Stimulated activated CD8-positive, alpha-beta memory T cell treated with anti-CD3 and anti-CD28 coated beads, Interleukin-4, amount 100 ng/mL, for 1 hour (primary cell): ENCODE data around the gene SREK1IP1.
"Not testable (repeated sequence)": the region's sequence is repeated elsewhere in the genome, so short reads cannot be mapped to it uniquely, and the experiment has no call there.

Source experiments
- DNase-seq, 2 donors: peaks; one replicate each; pipeline ENCODE4 v3.0.0-alpha.2; 2020; ENCODE audit warnings: low read depth in 2 of 2, low spot score in 1 of 2

Gene SREK1IP1

DNA sequence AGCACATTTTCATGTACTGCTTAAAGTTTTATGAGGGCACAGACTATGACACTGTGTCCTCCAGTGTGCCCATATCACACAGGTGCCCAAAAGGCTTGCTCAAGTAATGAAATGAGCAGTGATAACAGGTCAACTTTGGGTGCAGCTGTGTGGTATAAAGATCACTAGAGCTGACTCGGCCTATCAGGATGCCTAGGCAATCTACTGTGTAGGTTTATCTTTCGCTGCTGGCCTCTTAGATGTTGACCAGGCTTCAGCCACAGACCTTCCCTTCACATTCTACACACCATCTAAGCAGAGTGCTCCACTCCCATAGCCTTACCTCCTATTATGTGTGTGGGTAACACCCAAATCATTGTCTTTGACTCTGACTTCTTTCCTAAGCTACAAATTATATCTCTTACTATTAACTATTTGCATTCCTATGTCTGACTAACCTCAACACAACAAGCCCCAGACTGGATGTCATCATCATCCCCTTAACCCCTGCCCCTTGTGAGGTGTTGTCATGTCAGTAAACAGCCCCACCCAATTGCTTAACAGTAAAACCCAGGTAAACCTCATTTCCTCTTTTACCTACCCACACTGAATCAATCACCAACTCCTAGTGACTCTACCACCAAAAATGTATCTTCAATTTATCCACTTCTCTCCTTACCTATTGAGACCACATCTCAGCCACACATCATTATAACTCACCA, 2.5 kb downstream of the SREK1IP1 start:
- DNase-seq = no peak

DNA sequence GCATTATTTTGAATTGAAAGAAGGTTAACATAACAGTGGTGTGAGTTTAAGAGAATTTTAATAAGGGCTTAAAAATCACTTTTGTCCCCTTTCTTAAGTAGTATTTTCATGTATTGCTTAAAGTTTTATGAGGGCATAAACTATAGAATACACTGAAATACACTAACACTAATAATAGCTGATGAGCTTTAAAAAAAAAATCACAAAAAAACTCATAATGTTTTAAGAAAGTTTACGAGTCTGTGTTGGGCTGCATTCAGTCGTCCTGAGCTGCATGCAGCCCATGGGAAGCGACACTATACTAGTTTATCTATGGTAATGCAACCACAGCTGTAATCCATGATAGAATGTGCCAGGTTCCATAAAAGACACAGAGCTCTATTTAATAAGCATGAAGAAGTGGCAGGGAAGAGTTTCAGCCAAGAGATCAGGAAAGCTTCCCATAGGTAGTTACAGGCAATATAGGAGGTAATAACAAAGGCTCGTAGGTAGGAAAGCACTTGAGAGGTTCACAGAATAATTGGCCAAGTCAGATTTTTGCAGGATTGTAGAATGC, 4.5 kb downstream of the SREK1IP1 start:
- no peak for DNase-seq

DNA sequence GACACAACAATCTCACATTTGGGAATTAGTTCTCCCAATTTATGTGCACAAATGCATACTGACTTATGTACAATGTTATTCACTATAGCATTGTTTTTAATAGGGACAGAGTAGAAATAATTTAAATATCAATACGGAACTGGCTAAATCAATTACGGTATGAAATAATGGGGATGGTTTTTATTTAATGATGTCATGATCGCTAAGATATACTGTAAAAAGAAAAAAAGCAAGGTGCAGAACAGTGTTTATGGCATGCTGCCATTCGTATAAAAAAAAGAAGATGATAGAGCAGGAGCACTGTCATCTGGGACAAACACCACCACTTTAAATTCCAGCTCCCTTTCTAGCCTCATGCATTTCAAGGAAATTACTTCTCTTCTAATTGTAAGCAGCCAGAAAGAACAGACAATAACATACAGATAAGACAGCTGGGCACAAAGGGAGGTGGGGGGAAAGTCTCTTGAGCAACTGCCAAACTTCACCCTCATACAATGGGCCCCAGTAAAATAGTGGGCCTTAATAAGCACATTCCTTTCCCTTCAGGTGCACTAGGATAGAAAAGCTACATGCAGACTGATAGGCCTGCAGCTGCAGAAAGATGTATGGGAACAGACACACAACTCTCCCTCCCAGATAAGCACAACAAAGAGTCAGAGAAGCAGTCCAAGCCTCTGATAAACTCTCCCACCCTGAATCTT, 8.4 kb downstream of the SREK1IP1 start:
- no peak for DNase-seq

DNA sequence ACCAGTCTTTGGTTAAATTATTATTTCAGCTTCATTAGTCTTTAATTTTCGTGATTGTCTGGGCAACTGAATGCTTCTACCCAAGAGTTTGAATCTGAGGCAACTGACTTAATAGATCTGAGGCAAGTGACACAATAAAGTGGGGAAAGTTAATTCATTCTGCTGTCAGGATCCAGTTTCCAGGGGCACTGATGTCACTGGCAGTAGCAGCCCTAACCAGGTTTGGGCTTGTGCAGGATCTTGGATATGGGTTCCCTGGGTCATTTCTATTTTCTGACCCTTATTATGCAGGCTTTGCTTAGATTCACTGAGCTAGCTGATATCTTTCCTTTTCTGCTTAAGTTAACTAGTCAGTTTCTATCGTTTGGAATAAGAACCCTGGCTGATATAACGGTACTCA, 9.6 kb downstream of the SREK1IP1 start:
- DNase-seq = no peak

DNA sequence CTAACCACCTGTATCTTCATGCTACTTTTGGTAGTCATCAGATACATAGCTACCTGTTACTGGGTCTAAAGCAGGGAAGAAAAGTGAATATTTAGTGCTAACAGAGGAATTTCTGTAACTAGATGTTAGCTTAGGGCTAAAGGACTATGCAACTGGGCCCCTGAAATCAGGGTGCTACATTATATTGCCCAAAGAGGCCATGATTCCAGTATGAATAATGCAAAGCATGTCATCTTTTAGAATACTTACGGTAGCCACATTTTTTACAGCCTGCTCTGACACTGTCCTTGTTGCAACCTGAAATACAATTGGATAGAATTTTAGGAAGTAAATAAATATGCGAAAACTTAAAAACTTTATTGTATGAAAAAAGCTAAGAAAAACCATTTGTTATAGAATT, 14.4 kb downstream of the SREK1IP1 start:
- DNase-seq = no peak

DNA sequence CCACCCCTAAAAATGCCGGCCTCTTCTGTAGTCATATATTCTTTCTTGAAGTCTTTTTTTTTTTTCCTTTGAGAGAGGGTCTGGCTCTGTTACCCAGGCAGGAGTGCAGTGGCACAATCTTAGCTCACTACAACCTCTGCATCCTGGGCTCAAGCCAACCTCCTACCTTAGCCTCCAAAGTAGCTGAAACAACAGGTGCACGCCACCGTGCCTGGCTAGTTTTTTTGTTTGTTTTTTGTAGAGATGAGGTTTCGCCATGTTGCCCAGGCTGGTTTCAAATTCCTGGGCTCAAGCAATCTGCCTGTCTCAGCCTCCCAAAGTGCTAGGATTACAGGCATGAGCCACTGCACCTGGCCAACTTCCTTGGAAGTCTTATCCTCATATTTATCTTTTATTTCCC, 19.1 kb downstream of the SREK1IP1 start:
- DNase-seq = no peak

DNA sequence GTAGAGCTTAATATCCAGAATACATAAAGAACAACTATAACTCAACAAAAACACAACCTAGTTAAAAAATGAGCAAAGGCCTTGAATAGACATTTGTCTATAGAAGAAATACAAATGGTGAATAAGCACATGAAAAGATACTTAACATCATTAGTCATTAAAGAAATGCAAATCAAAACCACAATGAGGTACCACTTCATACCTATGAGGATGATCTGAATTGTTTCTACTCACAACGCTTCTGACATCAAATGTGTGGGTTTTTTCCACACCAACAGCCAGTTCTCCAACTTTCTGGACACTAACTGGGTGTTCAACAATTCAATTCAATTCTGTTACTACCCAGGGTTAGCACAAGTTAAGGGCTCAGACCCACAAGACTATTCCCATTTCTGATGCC, 22.0 kb downstream of the SREK1IP1 start:
- no peak for DNase-seq

DNA sequence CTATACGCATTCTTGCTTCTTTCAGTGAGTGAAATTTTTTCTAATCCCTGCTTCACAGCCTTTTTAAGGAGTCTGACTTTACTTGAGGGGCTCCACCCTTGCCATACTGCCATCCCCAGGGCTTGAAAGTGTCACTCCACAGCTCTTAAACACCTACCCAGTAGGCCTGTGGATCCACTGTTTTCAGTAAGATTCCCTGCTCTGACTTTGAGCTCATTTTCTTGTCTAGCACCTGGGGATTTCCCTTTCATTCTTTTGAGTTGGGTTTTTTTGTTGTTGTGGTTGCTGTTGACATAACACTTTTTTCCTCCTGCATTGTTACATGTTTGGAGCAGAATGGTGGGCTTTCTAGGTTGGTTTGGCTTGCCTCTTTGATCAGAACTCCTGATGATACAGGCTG, 23.6 kb downstream of the SREK1IP1 start:
- DNase-seq = no peak

DNA sequence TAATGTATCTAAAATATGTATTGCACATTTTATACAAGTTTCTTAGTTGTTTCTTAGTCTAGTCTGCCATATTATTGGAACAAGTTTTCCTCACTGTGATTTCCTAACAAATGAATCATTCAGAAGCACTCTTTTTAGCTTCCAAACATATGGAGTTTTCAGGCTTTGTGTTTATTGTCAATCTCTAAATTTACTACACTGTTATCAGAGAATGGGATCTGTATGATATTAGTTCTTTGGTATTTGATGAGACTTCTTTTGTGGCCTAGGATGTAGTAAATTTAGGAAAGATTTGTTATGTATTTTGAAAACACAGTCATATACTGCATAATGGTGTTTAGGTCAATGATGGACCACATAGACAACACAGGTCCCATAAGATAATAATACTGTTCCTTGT, 25.7 kb downstream of the SREK1IP1 start:
- DNase-seq = no peak

DNA sequence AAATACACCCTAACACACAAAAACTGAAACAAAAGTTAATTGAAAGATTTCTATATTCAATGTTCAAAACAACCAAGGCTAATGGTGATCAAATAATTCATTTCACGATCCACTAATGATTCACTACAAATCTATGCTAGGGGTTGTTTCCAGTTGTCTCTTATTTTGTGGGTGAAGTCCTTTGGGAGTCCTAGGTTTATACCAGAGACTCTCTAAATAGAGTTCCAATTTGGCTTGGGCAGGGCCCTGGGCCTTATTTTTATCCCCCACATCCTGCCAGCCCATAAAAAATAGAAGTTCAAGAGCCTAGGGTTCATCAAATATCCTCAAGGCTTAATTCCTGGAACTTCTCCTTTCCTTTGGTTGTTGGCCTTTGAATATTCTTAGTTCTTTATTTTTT, 26.1 kb downstream of the SREK1IP1 start:
- no peak for DNase-seq

DNA sequence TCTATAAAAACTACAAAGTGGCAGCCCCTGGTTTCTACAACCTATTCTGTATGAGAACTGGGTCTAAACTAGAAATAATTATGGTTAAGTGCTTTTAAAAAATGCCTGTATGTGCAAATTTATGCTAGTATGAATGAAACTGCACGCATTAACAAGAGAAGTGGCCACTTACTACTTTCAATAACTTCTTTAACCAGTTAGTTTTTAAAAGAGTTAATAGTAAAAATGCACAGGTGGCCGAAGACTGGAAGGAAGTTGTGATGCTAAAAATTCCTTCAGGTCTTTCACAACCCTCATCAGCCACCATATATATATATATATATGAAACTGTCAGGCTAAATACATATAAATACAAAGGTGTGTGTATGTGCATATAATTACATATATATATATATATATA, 41.3 kb downstream of the SREK1IP1 start:
- no peak for DNase-seq

DNA sequence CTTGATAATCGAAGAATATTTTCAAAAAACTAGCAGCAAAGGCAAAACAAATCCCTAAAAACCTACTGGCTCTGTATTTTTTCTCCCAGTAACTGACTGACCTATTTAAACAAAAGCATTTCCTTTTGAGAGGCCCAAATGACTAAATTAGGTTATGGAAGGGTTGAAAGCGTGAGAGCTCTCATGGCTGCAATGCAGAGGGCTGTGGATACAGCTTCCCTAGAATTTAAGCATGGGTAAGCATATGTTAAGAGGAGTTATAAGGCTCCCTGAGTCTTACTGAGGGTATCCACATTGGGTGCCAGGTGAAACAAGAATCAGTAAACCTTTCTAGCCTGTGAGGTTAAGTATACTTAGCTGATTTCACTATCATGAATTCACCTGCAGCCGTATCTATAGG, 45.9 kb downstream of the SREK1IP1 start:
- no peak for DNase-seq

DNA sequence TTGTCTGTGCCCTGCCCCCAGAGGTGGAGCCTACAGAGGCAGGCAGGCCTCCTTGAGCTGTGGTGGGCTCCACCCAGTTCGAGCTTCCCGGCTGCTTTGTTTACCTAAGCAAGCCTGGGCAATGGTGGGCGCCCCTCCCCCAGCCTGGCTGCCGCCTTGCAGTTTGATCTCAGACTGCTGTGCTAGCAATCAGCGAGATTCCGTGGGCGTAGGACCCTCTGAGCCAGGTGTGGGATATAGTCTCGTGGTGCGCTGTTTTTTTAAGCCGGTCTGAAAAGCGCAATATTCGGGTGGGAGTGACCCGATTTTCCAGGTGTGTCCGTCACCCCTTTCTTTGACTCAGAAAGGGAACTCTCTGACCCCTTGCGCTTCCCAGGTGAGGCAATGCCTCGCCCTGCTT, 54.0 kb downstream of the SREK1IP1 start:
- not testable (repeated sequence) for DNase-seq

DNA sequence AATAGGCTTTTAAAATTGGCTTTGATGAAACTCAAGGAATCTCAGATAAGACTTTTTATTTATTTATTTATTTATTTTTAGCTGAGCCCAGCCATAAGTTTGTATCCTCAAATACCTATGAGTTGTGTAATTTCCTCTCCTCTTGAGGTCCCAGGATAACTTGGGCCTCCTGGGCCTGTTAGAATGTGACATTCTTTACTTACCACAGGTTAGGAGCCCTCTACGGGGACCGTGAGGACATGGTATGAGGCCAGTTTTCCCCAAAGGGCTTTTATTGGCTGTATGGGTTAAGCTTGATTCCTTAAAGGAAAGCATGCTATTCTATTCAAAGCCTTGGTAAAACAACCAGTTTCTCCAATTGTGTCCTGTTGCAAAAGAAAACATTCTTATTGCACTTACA, 61.3 kb downstream of the SREK1IP1 start:
- no peak for DNase-seq

DNA sequence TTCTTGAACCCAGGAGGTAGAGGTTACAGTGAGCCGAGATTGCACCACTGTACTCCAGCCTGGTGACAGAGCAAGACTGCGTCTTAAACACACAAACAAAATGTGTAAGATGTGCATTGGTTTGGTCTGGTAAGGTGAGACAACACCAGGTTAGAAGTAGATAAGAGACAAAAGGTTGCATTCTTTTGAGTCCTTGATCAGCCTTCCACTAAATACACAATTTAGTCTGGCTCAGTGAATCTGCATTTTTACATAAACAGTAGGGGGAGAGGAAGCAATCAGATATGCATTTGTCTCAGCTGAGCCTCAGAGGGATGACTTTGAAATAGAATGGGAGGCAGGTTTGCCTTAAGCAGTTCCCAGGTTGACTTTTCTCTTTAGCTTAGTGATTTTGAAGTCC, 62.4 kb downstream of the SREK1IP1 start:
- not testable (repeated sequence) for DNase-seq

DNA sequence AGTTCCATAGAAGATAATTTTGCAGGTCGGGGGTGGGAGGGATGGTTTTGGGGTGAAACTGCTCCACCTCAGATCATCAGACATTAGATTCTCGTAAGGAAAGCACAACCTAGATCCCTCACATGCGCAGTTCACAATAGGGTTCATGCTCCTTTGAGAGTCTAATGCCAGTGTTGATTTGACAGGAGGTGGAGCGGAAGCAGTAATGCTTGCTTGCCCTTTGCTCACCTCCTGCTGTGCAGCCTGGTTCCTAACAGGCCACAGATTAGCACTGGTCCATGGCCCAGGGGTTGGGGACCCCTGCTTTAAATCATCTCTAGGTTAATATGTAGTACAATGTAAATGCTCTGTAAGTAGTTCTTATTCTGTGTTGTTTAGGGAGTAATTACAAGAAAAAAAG, 67.7 kb downstream of the SREK1IP1 start:
- DNase-seq = no peak

DNA sequence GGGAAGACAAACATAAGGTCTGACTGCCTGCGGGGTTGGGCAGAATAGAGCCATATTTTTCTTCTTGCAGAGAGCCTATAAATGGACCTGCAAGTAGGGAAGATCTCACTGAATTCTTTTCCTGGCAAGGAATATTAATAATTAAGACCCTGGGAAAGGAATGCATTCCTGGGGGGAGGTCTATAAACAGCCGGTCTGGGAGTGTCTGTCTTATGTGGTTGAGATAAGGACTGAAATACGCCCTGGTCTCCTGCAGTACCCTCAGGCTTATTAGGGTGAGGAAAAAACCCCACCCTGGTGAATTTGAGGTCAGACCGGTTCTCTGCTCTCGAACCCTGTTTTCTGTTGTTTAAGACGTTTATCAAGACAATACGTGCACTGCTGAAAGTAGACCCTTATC, 72.1 kb downstream of the SREK1IP1 start:
- DNase-seq = not testable (repeated sequence)

DNA sequence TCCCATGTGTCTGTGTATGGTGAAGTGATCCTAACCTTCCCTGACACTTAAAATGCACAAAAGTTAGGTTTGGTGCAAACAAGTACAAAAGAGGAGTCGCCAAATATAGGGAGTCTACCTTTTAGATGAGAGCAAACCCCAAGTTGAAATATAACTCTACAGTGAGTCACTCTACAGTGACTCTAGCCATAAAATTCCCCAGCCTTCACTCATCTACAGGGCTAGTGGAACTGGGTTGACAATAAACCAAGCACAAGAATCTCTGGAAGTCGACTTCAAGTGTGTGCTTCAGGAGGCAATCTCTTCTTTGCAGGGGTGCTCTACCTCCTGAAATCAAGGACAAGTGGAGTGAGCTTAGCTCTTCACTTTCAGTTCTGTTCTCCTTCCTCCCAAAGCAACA, 74.9 kb downstream of the SREK1IP1 start:
- DNase-seq = no peak

DNA sequence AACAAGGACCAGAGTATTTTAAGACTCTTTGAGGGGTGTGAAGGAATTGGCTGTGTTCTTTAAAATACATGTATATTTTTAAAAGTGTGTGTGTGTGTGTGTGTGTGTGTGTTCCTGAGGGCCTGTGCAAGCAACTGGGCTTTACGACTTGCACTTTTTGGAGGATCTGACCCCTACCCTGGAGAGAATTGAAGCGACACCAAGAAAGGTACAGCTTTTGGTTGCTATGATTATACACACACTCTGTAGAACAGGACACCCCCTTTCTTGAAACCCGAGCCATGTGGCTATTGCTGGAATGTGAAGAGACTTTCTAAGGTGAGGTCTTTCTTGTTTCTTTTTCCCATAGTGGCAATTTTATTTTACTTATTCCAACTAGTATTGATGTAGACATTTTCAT, 77.2 kb downstream of the SREK1IP1 start:
- DNase-seq = no peak

DNA sequence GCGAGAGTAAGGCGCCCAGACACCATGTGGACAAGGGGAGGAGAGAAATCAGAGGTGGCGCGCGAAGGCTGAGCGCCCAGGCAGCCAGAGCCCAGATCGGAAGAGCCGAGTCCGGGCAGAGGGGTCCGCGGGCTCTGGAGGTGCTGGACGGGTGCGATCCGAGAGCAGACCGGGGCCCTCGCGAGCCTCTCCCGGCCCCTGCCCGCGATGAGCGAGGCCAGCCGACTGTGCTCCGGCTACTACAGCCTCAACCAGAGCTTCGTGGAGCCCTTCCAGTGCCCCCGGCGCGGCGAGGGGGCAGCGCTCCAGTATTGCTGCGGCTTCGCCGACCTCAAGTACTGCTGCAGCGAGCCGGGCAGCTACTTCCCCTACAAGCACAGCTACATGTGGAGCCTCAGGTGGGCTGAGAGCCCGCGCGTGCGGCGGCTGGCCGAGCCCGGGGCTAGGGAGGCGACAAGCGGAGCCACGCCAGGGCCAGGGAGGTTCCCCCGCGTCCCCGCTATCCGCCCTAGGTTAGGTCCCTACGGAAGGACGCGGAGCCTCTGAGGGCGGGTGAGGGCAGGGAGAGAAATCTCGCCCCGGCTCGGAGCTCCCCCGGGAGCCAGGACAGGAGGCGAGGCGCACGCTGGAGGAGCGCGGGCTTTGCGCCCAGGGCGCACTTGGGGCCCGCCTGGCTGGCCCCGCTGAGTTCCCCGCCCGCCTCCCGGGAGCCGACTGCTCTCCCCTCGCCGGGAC, 77.9 kb downstream of the SREK1IP1 start, which contains the start of gene SHISAL2B:
Gene SHISAL2B (plus strand): TSS at position 87 of the 735 bp plus-strand sequence. CDS start 121 bp downstream, at position 208.
- no peak for DNase-seq

DNA sequence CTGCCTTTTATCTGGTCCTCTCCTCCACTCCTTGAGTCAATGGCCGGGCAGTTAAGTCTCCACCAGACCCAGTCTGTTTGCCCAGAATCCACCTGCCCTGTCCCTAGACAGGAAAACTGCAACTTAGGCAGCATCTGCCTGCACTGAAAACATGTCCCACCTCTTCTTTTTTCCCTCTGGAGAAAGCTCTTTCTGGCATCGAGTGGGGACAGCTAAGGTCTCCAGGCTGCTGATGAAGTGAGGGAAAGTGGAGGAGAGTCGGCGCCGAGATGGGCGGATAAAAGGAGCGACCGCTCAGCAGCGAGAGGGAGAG, 78.4 kb downstream of the SREK1IP1 start:
- DNase-seq = no peak

DNA sequence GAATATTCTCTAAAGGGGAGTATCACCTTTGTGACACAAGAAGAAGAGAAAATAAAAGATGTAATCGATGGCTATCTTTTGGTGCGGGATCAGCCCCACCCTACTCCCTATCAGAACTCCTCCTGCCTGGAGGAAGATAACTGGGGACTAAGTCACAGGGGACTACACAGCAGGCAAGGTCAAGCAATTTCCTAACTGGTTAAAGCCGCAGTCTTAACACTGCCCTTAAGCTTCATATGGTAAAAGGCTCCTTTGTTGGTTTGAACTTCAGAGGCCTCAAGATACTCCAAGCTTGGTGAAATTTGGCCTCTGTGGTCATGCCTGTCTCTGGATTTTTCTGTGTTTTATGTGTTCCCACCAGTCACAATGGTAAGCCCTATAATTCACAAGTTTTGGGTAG, 79.5 kb downstream of the SREK1IP1 start:
- no peak for DNase-seq
